Measurements from ENCODE around the gene MPST. TPM values are rescaled to one million over a fixed set of nuclear protein-coding genes. Genes with fewer than 3 reads are reported as not detected.

Gene MPST
- total and polyA plus RNA-seq, 4 donors, result 59.2 to 247 (median 71.7) TPM

- Histone ChIP-seq H3K9me3 (ENCODE audit: control insufficient read depth in 4 of 4, insufficient read depth in 3 of 4, low read length in 3 of 4) (no peaks in the 10 kb centered on the region), H3K27me3 (ENCODE audit: control insufficient read depth in 3 of 3, insufficient read depth in 3 of 3, low read length in 2 of 3) (peaks cover 0 to 3% (median 0%) of the 10 kb centered on the region in 3 donors), H3K36me3 (ENCODE audit: control insufficient read depth in 4 of 4, insufficient read depth in 4 of 4, low read length in 4 of 4) (no peaks in the 10 kb centered on the region), H3K9ac (ENCODE audit: insufficient read depth in 1 of 2, low read length in 2 of 2) (peak overlapping the region in 1 of 2 donors; percentile 63), H3K4me3 (no peak overlapping the region), H3K27ac (ENCODE audit: low read depth in 1 of 2, low read length in 1 of 2) (no peak overlapping the region), H3K4me1 (ENCODE audit: control insufficient read depth in 5 of 5, insufficient read depth in 5 of 5, low read length in 5 of 5) (peaks cover 0 to 5% (median 0%) of the 10 kb centered on the region in 5 donors)
- TF ChIP-seq CTCF (IDR thresholded peaks at IDR 0.05; ENCODE audit: control extremely low read depth, extremely low read depth), result no peak
- DNase-seq (peak; percentile 22 to 47 (median 31)), ATAC-seq (ENCODE audit: insufficient read depth, low FRiP score) (peak; percentile 42)
- WGBS, 2 donors, result 17 to 25% methylated on average over 13 of the region's 13 CpGs
Observed at GRCh38 chr22:36977401-36977861, 42.1 kb upstream of the MPST start.

- no peak overlapping the region for H3K27ac ChIP-seq (ENCODE audit: low read depth in 1 of 2, low read length in 1 of 2)
- peak; percentile 92 to 94 (median 93) for DNase-seq
- H3K27me3 ChIP-seq (ENCODE audit: control insufficient read depth in 3 of 3, insufficient read depth in 3 of 3, low read length in 2 of 3), result peaks cover 0 to 3% (median 0%) of the 10 kb centered on the region in 3 donors
- H3K9me3 ChIP-seq (ENCODE audit: control insufficient read depth in 4 of 4, insufficient read depth in 3 of 4, low read length in 3 of 4), result no peaks in the 10 kb centered on the region
- peak; percentile 95 for TF ChIP-seq CTCF (IDR thresholded peaks at IDR 0.05; ENCODE audit: control extremely low read depth, extremely low read depth)
- H3K4me1 ChIP-seq (ENCODE audit: control insufficient read depth in 5 of 5, insufficient read depth in 5 of 5, low read length in 5 of 5), result peaks cover 0 to 5% (median 0%) of the 10 kb centered on the region in 5 donors
- peak; percentile 96 for ATAC-seq (ENCODE audit: insufficient read depth, low FRiP score)
- peak overlapping the region in 1 of 2 donors; percentile 63 for H3K9ac ChIP-seq (ENCODE audit: insufficient read depth in 1 of 2, low read length in 2 of 2)
- no peaks in the 10 kb centered on the region for H3K36me3 ChIP-seq (ENCODE audit: control insufficient read depth in 4 of 4, insufficient read depth in 4 of 4, low read length in 4 of 4)
- no peak overlapping the region for H3K4me3 ChIP-seq
- 15 to 16% methylated on average over 18 of the region's 18 CpGs for WGBS, 2 donors
Observed at GRCh38 chr22:36977947-36978660, 41.4 kb upstream of the MPST start.

- Histone ChIP-seq H3K9me3 (ENCODE audit: control insufficient read depth in 4 of 4, insufficient read depth in 3 of 4, low read length in 3 of 4) (no peaks in the 10 kb centered on the region), H3K27me3 (ENCODE audit: control insufficient read depth in 3 of 3, insufficient read depth in 3 of 3, low read length in 2 of 3) (peaks cover 0 to 3% (median 0%) of the 10 kb centered on the region in 3 donors), H3K36me3 (ENCODE audit: control insufficient read depth in 4 of 4, insufficient read depth in 4 of 4, low read length in 4 of 4) (no peaks in the 10 kb centered on the region), H3K9ac (ENCODE audit: insufficient read depth in 1 of 2, low read length in 2 of 2) (no peak overlapping the region), H3K27ac (ENCODE audit: low read depth in 1 of 2, low read length in 1 of 2) (no peak overlapping the region), H3K4me1 (ENCODE audit: control insufficient read depth in 5 of 5, insufficient read depth in 5 of 5, low read length in 5 of 5) (peaks cover 0 to 5% (median 0%) of the 10 kb centered on the region in 5 donors), H3K4me3 (no peak overlapping the region)
- no peak for DNase-seq
- no peak for TF ChIP-seq CTCF (IDR thresholded peaks at IDR 0.05; ENCODE audit: control extremely low read depth, extremely low read depth)
- ATAC-seq (ENCODE audit: insufficient read depth, low FRiP score), result no peak
- 92 to 93% methylated on average over 13 of the region's 13 CpGs for WGBS, 2 donors
Observed at GRCh38 chr22:36979016-36979910, 40.3 kb upstream of the MPST start.
